ENCODE data around the gene ASPG. TPM values are rescaled to one million over a fixed set of nuclear protein-coding genes. Genes with fewer than 3 reads are reported as not detected.

ASPG gene
- total and polyA plus RNA-seq, 2 of the 13 experiments (the other 11 are each of a cell fraction or from before 2014, with no cell fraction given): not detected

DNA sequence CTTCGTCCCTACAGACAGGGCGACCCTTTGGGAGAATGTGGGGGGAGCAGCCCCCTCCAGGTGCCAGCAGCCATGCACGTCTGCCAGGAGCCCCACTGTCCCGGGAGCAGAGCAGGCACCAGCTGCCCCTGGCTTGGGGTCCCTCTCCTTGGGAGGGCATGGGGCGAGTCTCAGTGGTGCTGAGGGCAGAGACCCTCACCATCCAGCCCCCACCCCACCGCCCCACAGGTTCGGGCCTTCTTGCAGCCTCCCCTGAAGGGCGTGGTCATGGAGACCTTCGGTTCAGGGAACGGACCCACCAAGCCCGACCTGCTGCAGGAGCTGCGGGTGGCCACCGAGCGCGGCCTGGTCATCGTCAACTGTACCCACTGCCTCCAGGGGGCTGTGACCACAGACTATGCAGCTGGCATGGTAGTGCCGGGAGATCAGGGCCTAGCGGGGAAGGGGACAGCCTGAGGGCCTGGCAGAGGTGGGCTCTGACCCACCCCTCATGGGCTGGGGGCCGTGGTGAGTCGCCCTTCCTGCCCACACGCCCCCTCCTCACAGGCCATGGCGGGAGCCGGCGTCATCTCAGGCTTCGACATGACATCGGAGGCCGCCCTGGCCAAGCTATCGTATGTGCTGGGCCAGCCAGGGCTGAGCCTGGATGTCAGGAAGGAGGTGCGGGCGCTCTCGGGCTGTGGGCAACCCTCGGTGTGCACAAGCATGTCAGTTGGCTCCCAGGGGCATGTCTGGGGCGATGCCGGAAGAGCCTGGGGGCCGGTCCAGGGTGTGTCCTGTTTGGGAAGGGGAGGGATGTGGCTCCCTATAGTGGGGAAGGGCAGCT is 18.8 kb downstream of the ASPG start:
- Histone ChIP-seq H3K27ac (ENCODE audit: extremely low read length, insufficient read depth, low read length) (no peak overlapping the region), H3K4me3 (replicated peaks in 1 of 3; ENCODE audit: insufficient read depth in 1 of 3, low read depth in 2 of 3, low read length in 3 of 3) (no peak overlapping the region), H3K79me2 (ENCODE audit: insufficient read depth, low read length) (no peaks in the 10 kb centered on the region), H3K36me3 (replicated peaks in 1 of 2; ENCODE audit: control insufficient read depth in 1 of 2, insufficient read depth in 2 of 2, low read length in 2 of 2) (no peaks in the 10 kb centered on the region), H2AFZ (ENCODE audit: low read length) (no peak overlapping the region), H3K9me3 (ENCODE audit: low read length) (no peaks in the 10 kb centered on the region), H3K27me3 (ENCODE audit: control insufficient read depth in 1 of 2, insufficient read depth in 2 of 2, low read length in 2 of 2) (peaks cover 11 to 43% of the 10 kb centered on the region in 2 experiments), H3K9ac (ENCODE audit: insufficient read depth, low read depth, low read length) (no peak overlapping the region), H4K20me1 (ENCODE audit: insufficient read depth, low read length) (no peaks in the 10 kb centered on the region), H3K4me1 (ENCODE audit: insufficient read depth, low read length) (no peaks in the 10 kb centered on the region), H3K4me2 (ENCODE audit: low read depth, low read length) (no peak overlapping the region)
- intact Hi-C loops (cut with micrococcal nuclease; ENCODE audit: unreplicated experiment) (no loop called here), in situ Hi-C loops (cut with HindIII; ENCODE audit: extremely low pct_ligation_motif_present, low pct_unique_long_range_greater_than_20kb) (no loop called here)
- no TSS peak for BruUV-seq (replicated peaks)
- DNase-seq (ENCODE audit: low spot score): no peak
- no peak for FAIRE-seq
- WGBS (ENCODE audit: low lambda C conversion rate): 49% methylated on average over 9 of the region's 35 CpGs
- CTCF ChIA-PET (ENCODE audit: low intra/inter-chr PET ratio, low total read pairs): no interaction called here
- POLR2A ChIA-PET: no interaction called here
- ATAC-seq: no peak
- TF ChIP-seq SRSF4 (IDR thresholded peaks at IDR 0.05; ENCODE audit: low read depth, low read length, poor library complexity, severe bottlenecking) (no peak), ZSCAN22 (CRISPR knock-in tag; IDR thresholded peaks at IDR 0.05) (no peak), MTA3 (CRISPR knock-in tag; IDR thresholded peaks at IDR 0.05) (no peak), ARHGAP35 (CRISPR knock-in tag; IDR thresholded peaks at IDR 0.05; ENCODE audit: borderline replicate concordance) (no peak), SRY (CRISPR knock-in tag; IDR thresholded peaks at IDR 0.05) (no peak), FOXM1 (CRISPR knock-in tag; IDR thresholded peaks at IDR 0.05) (no peak), RFX5 (IDR thresholded peaks at IDR 0.05; ENCODE audit: low read depth, low read length) (no peak), ZFP36L1 (CRISPR knock-in tag; IDR thresholded peaks at IDR 0.05) (no peak), ZNF652 (CRISPR knock-in tag; IDR thresholded peaks at IDR 0.05; ENCODE audit: borderline replicate concordance, low read depth) (no peak), KDM2A (CRISPR knock-in tag; IDR thresholded peaks at IDR 0.05; ENCODE audit: borderline replicate concordance, low read depth) (no peak)
- TF ChIP-seq, protein P1, sequence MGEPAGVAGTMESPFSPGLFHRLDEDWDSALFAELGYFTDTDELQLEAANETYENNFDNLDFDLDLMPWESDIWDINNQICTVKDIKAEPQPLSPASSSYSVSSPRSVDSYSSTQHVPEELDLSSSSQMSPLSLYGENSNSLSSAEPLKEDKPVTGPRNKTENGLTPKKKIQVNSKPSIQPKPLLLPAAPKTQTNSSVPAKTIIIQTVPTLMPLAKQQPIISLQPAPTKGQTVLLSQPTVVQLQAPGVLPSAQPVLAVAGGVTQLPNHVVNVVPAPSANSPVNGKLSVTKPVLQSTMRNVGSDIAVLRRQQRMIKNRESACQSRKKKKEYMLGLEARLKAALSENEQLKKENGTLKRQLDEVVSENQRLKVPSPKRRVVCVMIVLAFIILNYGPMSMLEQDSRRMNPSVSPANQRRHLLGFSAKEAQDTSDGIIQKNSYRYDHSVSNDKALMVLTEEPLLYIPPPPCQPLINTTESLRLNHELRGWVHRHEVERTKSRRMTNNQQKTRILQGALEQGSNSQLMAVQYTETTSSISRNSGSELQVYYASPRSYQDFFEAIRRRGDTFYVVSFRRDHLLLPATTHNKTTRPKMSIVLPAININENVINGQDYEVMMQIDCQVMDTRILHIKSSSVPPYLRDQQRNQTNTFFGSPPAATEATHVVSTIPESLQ (CRISPR knock-in tag; conservative IDR thresholded peaks at IDR 0.05): no peak
- TF ChIP-seq, protein P2, sequence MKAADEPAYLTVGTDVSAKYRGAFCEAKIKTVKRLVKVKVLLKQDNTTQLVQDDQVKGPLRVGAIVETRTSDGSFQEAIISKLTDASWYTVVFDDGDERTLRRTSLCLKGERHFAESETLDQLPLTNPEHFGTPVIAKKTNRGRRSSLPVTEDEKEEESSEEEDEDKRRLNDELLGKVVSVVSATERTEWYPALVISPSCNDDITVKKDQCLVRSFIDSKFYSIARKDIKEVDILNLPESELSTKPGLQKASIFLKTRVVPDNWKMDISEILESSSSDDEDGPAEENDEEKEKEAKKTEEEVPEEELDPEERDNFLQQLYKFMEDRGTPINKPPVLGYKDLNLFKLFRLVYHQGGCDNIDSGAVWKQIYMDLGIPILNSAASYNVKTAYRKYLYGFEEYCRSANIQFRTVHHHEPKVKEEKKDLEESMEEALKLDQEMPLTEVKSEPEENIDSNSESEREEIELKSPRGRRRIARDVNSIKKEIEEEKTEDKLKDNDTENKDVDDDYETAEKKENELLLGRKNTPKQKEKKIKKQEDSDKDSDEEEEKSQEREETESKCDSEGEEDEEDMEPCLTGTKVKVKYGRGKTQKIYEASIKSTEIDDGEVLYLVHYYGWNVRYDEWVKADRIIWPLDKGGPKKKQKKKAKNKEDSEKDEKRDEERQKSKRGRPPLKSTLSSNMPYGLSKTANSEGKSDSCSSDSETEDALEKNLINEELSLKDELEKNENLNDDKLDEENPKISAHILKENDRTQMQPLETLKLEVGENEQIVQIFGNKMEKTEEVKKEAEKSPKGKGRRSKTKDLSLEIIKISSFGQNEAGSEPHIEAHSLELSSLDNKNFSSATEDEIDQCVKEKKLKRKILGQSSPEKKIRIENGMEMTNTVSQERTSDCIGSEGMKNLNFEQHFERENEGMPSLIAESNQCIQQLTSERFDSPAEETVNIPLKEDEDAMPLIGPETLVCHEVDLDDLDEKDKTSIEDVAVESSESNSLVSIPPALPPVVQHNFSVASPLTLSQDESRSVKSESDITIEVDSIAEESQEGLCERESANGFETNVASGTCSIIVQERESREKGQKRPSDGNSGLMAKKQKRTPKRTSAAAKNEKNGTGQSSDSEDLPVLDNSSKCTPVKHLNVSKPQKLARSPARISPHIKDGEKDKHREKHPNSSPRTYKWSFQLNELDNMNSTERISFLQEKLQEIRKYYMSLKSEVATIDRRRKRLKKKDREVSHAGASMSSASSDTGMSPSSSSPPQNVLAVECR (CRISPR knock-in tag; IDR thresholded peaks at IDR 0.05; ENCODE audit: borderline replicate concordance): no peak

All from HepG2 (cell line).